Epithelial cell of esophagus (primary cell): ENCODE data around the gene ZIC5.

Experiments used
- DNase-seq: peaks from one replicate; pipeline ENCODE4 v3.0.0; 2010; ENCODE audit warnings: low read depth
- H3K4me3 ChIP-seq: 2 replicates; pipeline ENCODE4 v1.5.1; 2011; ENCODE audit warnings: mild to moderate bottlenecking, low read length, control low read depth
- CTCF ChIP-seq: IDR thresholded peaks from 2 replicates; pipeline ENCODE4 v1.5.1; 2011; ENCODE audit warnings: low read depth, mild to moderate bottlenecking, low read length, control low read depth, inconsistent platforms; ENCODE audit not compliant: insufficient read depth; ENCODE audit errors: missing control alignments

Gene ZIC5

GRCh38 chr13:99977912-99978798, 6.6 kb upstream of the ZIC5 start:
- no peak overlapping the region for H3K4me3 ChIP-seq
- DNase-seq = no peak
- no peak for TF ChIP-seq CTCF

GRCh38 chr13:99977334-99977911, 5.9 kb upstream of the ZIC5 start:
- no peak for TF ChIP-seq CTCF

DNA sequence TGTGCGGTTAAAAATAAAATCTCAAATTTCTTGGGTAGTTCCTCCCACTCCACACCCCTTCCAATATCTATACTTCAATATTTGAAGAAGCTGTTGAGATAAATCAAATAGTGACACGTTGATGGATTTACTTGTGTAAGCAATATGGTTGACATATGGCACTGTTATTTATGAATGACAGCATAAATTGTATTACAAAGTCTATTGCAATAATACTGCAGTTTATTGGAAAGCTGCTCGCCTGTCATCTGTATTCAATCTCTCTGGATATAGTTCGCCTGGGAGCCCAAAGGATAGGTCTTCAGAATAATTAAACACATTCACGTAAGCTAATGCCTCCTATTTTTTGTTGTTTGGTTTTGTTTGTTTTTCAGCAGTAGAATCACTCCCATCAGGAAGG, 5.0 kb upstream of the ZIC5 start:
- no peak overlapping the region for H3K4me3 ChIP-seq
- no peak for DNase-seq
- TF ChIP-seq CTCF = no peak

More at GRCh38 chr13:99977334-99977911, 5.9 kb upstream of the ZIC5 start:
- no peak overlapping the region for H3K4me3 ChIP-seq
- no peak for DNase-seq

- no peak overlapping the region for H3K4me3 ChIP-seq
- TF ChIP-seq CTCF = no peak
- no peak for DNase-seq
Observed at GRCh38 chr13:99975626-99976025, 4.1 kb upstream of the ZIC5 start.

GRCh38 chr13:99974939-99975561, 3.5 kb upstream of the ZIC5 start:
- H3K4me3 ChIP-seq = no peak overlapping the region
- no peak for TF ChIP-seq CTCF
- no peak for DNase-seq

- DNase-seq = no peak
- no peak for TF ChIP-seq CTCF
- no peak overlapping the region for H3K4me3 ChIP-seq
Observed at GRCh38 chr13:99974296-99974938, 2.9 kb upstream of the ZIC5 start.
